Measurements from ENCODE around the gene NFAT5. TPM values are rescaled to one million over a fixed set of nuclear protein-coding genes. Genes with fewer than 3 reads are reported as not detected.

The NFAT5 gene
- 79.0 TPM for total RNA-seq

GRCh38 chr16:69565671-69566239 lies at the start of gene NFAT5:
TSS of gene NFAT5 (plus strand) at chr16:69565966. CDS start at chr16:69566302, 336 bp downstream.

GRCh38 chr16:69726313-69727060 lies 160.7 kb downstream of the NFAT5 start, which contains the start of gene NQO1:
TSS of gene NQO1 (minus strand) at chr16:69726560. CDS start at chr16:69726439, 121 bp downstream.

Other genes starting within 250 kb of the NFAT5 start
- 18.0 TPM for gene PDF, start 235.4 kb upstream of the NFAT5 start, total RNA-seq
- 65.3 TPM for gene COG8, start 226.4 kb upstream of the NFAT5 start, total RNA-seq
- gene NIP7, start 226.2 kb upstream of the NFAT5 start, total RNA-seq = 13.0 TPM
- gene TMED6, start 214.2 kb upstream of the NFAT5 start, total RNA-seq = not detected
- 35.1 TPM for gene TERF2, start 180.0 kb upstream of the NFAT5 start, total RNA-seq
- gene CYB5B, start 141.3 kb upstream of the NFAT5 start, total RNA-seq = 43.5 TPM
- gene NQO1, start 160.6 kb downstream of the NFAT5 start, total RNA-seq = 14.5 TPM
- gene NOB1, start 189.0 kb downstream of the NFAT5 start, total RNA-seq = 19.2 TPM
- gene WWP2, start 196.4 kb downstream of the NFAT5 start, total RNA-seq = 41.9 TPM

All from camera-type eye (tissue), 1 donor.